ENCODE measurements around the gene PCDHB9. TPM values are rescaled to one million over a fixed set of nuclear protein-coding genes. Genes with fewer than 3 reads are reported as not detected.
"Not testable (repeated sequence)": the region's sequence is repeated elsewhere in the genome, so short reads cannot be mapped to it uniquely, and the experiment has no call there.

PCDHB9 gene
- total RNA-seq, 1 donor from 2014 or later = 3.4 TPM

GRCh38 chr5:141234109-141234667, 47.2 kb downstream of the PCDHB9 start:
- no peak for DNase-seq (ENCODE audit: extremely low spot score, unreplicated experiment)
- no peak overlapping the region for H3K27ac Mint-ChIP-seq (ENCODE audit: unreplicated experiment)
- TF ChIP-seq CTCF (IDR thresholded peaks at IDR 0.05) = no peak
- H3K4me1 Mint-ChIP-seq (ENCODE audit: unreplicated experiment) = no peaks in the 10 kb centered on the region
- H3K4me3 Mint-ChIP-seq (ENCODE audit: unreplicated experiment) = no peak overlapping the region
- H3K36me3 Mint-ChIP-seq (ENCODE audit: unreplicated experiment) = peaks cover 14% of the 10 kb centered on the region
- no peaks in the 10 kb centered on the region for H3K27me3 Mint-ChIP-seq (ENCODE audit: unreplicated experiment)
- H3K9me3 Mint-ChIP-seq (ENCODE audit: unreplicated experiment) = peaks cover 43% of the 10 kb centered on the region

- H3K36me3 Mint-ChIP-seq (ENCODE audit: unreplicated experiment) = peaks cover 14% of the 10 kb centered on the region
- H3K9me3 Mint-ChIP-seq (ENCODE audit: unreplicated experiment) = peaks cover 49% of the 10 kb centered on the region
Observed at GRCh38 chr5:141235922-141236321, 49.0 kb downstream of the PCDHB9 start.

GRCh38 chr5:141236516-141237313, 49.8 kb downstream of the PCDHB9 start:
- no peak for DNase-seq (ENCODE audit: extremely low spot score, unreplicated experiment)
- no peak for TF ChIP-seq CTCF (IDR thresholded peaks at IDR 0.05)
- Mint-ChIP-seq H3K9me3 (ENCODE audit: unreplicated experiment) (peaks cover 43% of the 10 kb centered on the region), H3K36me3 (ENCODE audit: unreplicated experiment) (peaks cover 13% of the 10 kb centered on the region), H3K27me3 (ENCODE audit: unreplicated experiment) (no peaks in the 10 kb centered on the region), H3K27ac (ENCODE audit: unreplicated experiment) (no peak overlapping the region), H3K4me3 (ENCODE audit: unreplicated experiment) (no peak overlapping the region), H3K4me1 (ENCODE audit: unreplicated experiment) (no peaks in the 10 kb centered on the region)

More at GRCh38 chr5:141235922-141236321, 49.0 kb downstream of the PCDHB9 start:
- H3K4me3 Mint-ChIP-seq (ENCODE audit: unreplicated experiment); H3K27me3 Mint-ChIP-seq (ENCODE audit: unreplicated experiment); H3K4me1 Mint-ChIP-seq (ENCODE audit: unreplicated experiment); DNase-seq (ENCODE audit: extremely low spot score, unreplicated experiment); H3K27ac Mint-ChIP-seq (ENCODE audit: unreplicated experiment): not testable (repeated sequence)

Other genes starting within 250 kb of the PCDHB9 start
- 2.3 and 3.0 TPM in 2 replicates for gene PCDHAC2, start 220.7 kb upstream of the PCDHB9 start, total RNA-seq
- gene PCDHB1, start 135.8 kb upstream of the PCDHB9 start, total RNA-seq = 0.03 and 0.05 TPM in 2 replicates
- gene PCDHB2, start 92.5 kb upstream of the PCDHB9 start, total RNA-seq = 91.5 and 92.7 TPM in 2 replicates
- gene PCDHB3, start 86.7 kb upstream of the PCDHB9 start, total RNA-seq = 8.8 and 11.1 TPM in 2 replicates
- gene PCDHB4, start 65.3 kb upstream of the PCDHB9 start, total RNA-seq = 2.9 and 4.1 TPM in 2 replicates
- gene PCDHB5, start 52.0 kb upstream of the PCDHB9 start, total RNA-seq = 6.4 and 7.5 TPM in 2 replicates
- 1.4 and 1.6 TPM in 2 replicates for gene PCDHB6, start 37.1 kb upstream of the PCDHB9 start, total RNA-seq
- 1.1 and 1.2 TPM in 2 replicates for gene PCDHB7, start 14.5 kb upstream of the PCDHB9 start, total RNA-seq
- gene PCDHB8, start 9.4 kb upstream of the PCDHB9 start, total RNA-seq = 0.81 and 1.1 TPM in 2 replicates
- 9.0 and 10.8 TPM in 2 replicates for gene PCDHB16, start 4.8 kb upstream of the PCDHB9 start, total RNA-seq
- 7.8 and 8.2 TPM in 2 replicates for gene PCDHB10, start 5.2 kb downstream of the PCDHB9 start, total RNA-seq
- gene PCDHB11, start 12.5 kb downstream of the PCDHB9 start, total RNA-seq = 1.9 and 2.4 TPM in 2 replicates
- gene PCDHB12, start 21.6 kb downstream of the PCDHB9 start, total RNA-seq = 1.9 and 2.2 TPM in 2 replicates
- 2.2 and 2.4 TPM in 2 replicates for gene PCDHB13, start 26.8 kb downstream of the PCDHB9 start, total RNA-seq
- 8.8 and 9.0 TPM in 2 replicates for gene PCDHB14, start 36.2 kb downstream of the PCDHB9 start, total RNA-seq
- 4.3 and 4.4 TPM in 2 replicates for gene PCDHB15, start 58.2 kb downstream of the PCDHB9 start, total RNA-seq
- 0.50 and 0.81 TPM in 2 replicates for gene SLC25A2, start 116.9 kb downstream of the PCDHB9 start, total RNA-seq
- gene TAF7, start 133.6 kb downstream of the PCDHB9 start, total RNA-seq = 78.7 and 83.8 TPM in 2 replicates
- gene PCDHGA1, start 143.4 kb downstream of the PCDHB9 start, total RNA-seq = 0.13 TPM in 1 of 2 replicates, not detected in the other
- 0.21 TPM in 1 of 2 replicates, not detected in the other for gene PCDHGA2, start 151.6 kb downstream of the PCDHB9 start, total RNA-seq
- not detected in 2 replicates for gene PCDHGA3, start 156.7 kb downstream of the PCDHB9 start, total RNA-seq
- gene PCDHGB1, start 162.9 kb downstream of the PCDHB9 start, total RNA-seq = 1.4 and 1.8 TPM in 2 replicates
- gene PCDHGA4, start 167.9 kb downstream of the PCDHB9 start, total RNA-seq = 0.27 and 0.47 TPM in 2 replicates
- gene PCDHGB2, start 172.8 kb downstream of the PCDHB9 start, total RNA-seq = 0.50 and 0.59 TPM in 2 replicates
- 0.13 and 0.16 TPM in 2 replicates for gene PCDHGA5, start 177.0 kb downstream of the PCDHB9 start, total RNA-seq
- 0.19 and 0.29 TPM in 2 replicates for gene PCDHGB3, start 183.1 kb downstream of the PCDHB9 start, total RNA-seq
- 0.18 and 0.21 TPM in 2 replicates for gene PCDHGA6, start 186.7 kb downstream of the PCDHB9 start, total RNA-seq
- gene PCDHGA7, start 195.6 kb downstream of the PCDHB9 start, total RNA-seq = 0.11 TPM in 1 of 2 replicates, not detected in the other
- 10.8 and 11.9 TPM in 2 replicates for gene PCDHGB4, start 200.5 kb downstream of the PCDHB9 start, total RNA-seq
- 0.34 and 0.51 TPM in 2 replicates for gene PCDHGA8, start 205.5 kb downstream of the PCDHB9 start, total RNA-seq
- 0.97 and 1.3 TPM in 2 replicates for gene PCDHGB5, start 210.8 kb downstream of the PCDHB9 start, total RNA-seq
- gene PCDHGA9, start 215.6 kb downstream of the PCDHB9 start, total RNA-seq = 1.6 and 1.9 TPM in 2 replicates
- gene PCDHGB6, start 220.9 kb downstream of the PCDHB9 start, total RNA-seq = 70.2 and 71.5 TPM in 2 replicates
- 22.4 and 24.0 TPM in 2 replicates for gene PCDHGA10, start 225.8 kb downstream of the PCDHB9 start, total RNA-seq
- gene PCDHGB7, start 230.5 kb downstream of the PCDHB9 start, total RNA-seq = 6.2 and 8.8 TPM in 2 replicates
- gene PCDHGA11, start 233.9 kb downstream of the PCDHB9 start, total RNA-seq = 1.9 and 2.2 TPM in 2 replicates
- 2.0 and 2.1 TPM in 2 replicates for gene PCDHGA12, start 243.3 kb downstream of the PCDHB9 start, total RNA-seq

Measured in osteocyte (in vitro differentiated cells).